IMR-90 (cell line): Measurements from ENCODE around the gene SLC30A7. TPM values are rescaled to one million over a fixed set of nuclear protein-coding genes. Genes with fewer than 3 reads are reported as not detected.

Experiments used
- ATAC-seq: fragments of 200-7000 bp; cut with Tn5 transposase; 2 replicates; pipeline ENCODE4 v1.9.1; 2020; ENCODE audit warnings: low read depth, mild to moderate bottlenecking, moderate library complexity
- BruUV-seq: library from RNA; stranded (reverse); fragments of 400-500 nt; replicated peaks from 2 replicates; lab custom pipeline; 2021; lab: Mats Ljungman, UMichigan
- CTCF ChIA-PET: fragments of 300-600 bp; formaldehyde crosslinking; extraction: SDS; loops from one replicate; lab custom pipeline; 2021; ENCODE audit warnings: antibody characterized with exemption; lab: Yijun Ruan, JAX
- POLR2A ChIA-PET: fragments of 300-600 bp; sonication (Branson Sonifier 250); formaldehyde crosslinking; loops from one replicate; lab custom pipeline; 2022; ENCODE audit warnings: antibody characterized with exemption; ENCODE audit not compliant: unreplicated experiment; lab: Charles Lee
- DNase-seq: peaks from one replicate; pipeline ENCODE4 v3.0.0; 2013
- H2AFZ ChIP-seq: replicated peaks from 2 replicates; pipeline ENCODE3; 2013; ENCODE audit warnings: low read length, mild to moderate bottlenecking; ENCODE audit not compliant: poor library complexity
- H2AK5ac ChIP-seq: 2 replicates; pipeline ENCODE4 v1.6.1; 2013; ENCODE audit warnings: low read depth, low read length, inconsistent platforms
- H2AK9ac ChIP-seq: replicated peaks from 2 replicates; pipeline ENCODE3; 2013; ENCODE audit warnings: mild to moderate bottlenecking, low read depth, low read length, moderate library complexity; ENCODE audit not compliant: poor library complexity
- H2BK120ac ChIP-seq: 2 replicates; pipeline ENCODE4 v1.6.1; 2013; ENCODE audit warnings: low read depth, low read length, inconsistent platforms
- H2BK15ac ChIP-seq: 3 replicates; pipeline ENCODE4 v1.6.1; 2013; ENCODE audit warnings: low read depth, low read length, inconsistent platforms
- H2BK20ac ChIP-seq: 2 replicates; pipeline ENCODE4 v1.6.1; 2013; ENCODE audit warnings: low read depth, mild to moderate bottlenecking, inconsistent platforms, low read length, moderate library complexity
- H2BK5ac ChIP-seq: 2 replicates; pipeline ENCODE4 v1.6.1; 2013; ENCODE audit warnings: mild to moderate bottlenecking, low read depth, low read length, inconsistent platforms; ENCODE audit not compliant: poor library complexity, severe bottlenecking
- H3K14ac ChIP-seq: replicated peaks from 2 replicates; pipeline ENCODE4 v1.6.1; 2013; ENCODE audit warnings: low read depth, low read length, inconsistent platforms
- H3K18ac ChIP-seq: 2 replicates; pipeline ENCODE4 v1.6.1; 2013; ENCODE audit warnings: low read depth, low read length, control low read depth
- H3K23ac ChIP-seq: 2 replicates; pipeline ENCODE4 v1.6.1; 2013; ENCODE audit warnings: low read depth, low read length, inconsistent platforms
- H3K27ac ChIP-seq: 2 replicates; pipeline ENCODE4 v1.5.1; 2013; ENCODE audit warnings: mild to moderate bottlenecking, control low read depth, low read length; ENCODE audit not compliant: insufficient read depth
- H3K27me3 ChIP-seq: 2 replicates; pipeline ENCODE4 v1.6.1; 2013; ENCODE audit warnings: low read length; ENCODE audit not compliant: control insufficient read depth, insufficient read depth
- H3K36me3 ChIP-seq: 2 replicates; pipeline ENCODE4 v1.6.1; 2013; ENCODE audit warnings: low read length, mixed read lengths; ENCODE audit not compliant: control insufficient read depth, insufficient read depth
- H3K4ac ChIP-seq: 2 replicates; pipeline ENCODE4 v1.6.1; 2013; ENCODE audit warnings: low read depth, low read length, inconsistent platforms
- H3K4me1 ChIP-seq: 2 replicates; pipeline ENCODE4 v1.6.1; 2013; ENCODE audit warnings: low read length, mixed read lengths; ENCODE audit not compliant: control insufficient read depth, insufficient read depth
- H3K4me2 ChIP-seq: 2 replicates; pipeline ENCODE4 v1.6.1; 2013; ENCODE audit warnings: low read depth, mild to moderate bottlenecking, control low read depth, low read length, moderate library complexity
- H3K4me3 ChIP-seq: 2 replicates; pipeline ENCODE4 v1.5.1; 2013; ENCODE audit warnings: low read depth, mild to moderate bottlenecking, control low read depth, low read length, moderate library complexity; ENCODE audit not compliant: insufficient read depth
- H3K56ac ChIP-seq: 2 replicates; pipeline ENCODE4 v1.6.1; 2013; ENCODE audit warnings: low read length, inconsistent platforms; ENCODE audit not compliant: insufficient read depth; ENCODE audit errors: extremely low read depth
- H3K79me1 ChIP-seq, 2 experiments: 2 replicates each; pipeline ENCODE4 v1.6.1; 2013; ENCODE audit warnings: low read length in 2 of 2, inconsistent platforms in 1 of 2, low read depth in 1 of 2
- H3K9ac ChIP-seq: 2 replicates; pipeline ENCODE4 v1.6.1; 2013; ENCODE audit warnings: low read depth, low read length, control low read depth
- H3K9me1 ChIP-seq: 2 replicates; pipeline ENCODE4 v1.6.1; 2013; ENCODE audit warnings: low read length, inconsistent platforms; ENCODE audit not compliant: insufficient read depth
- H3K9me3 ChIP-seq: 2 replicates; pipeline ENCODE4 v1.6.1; 2013; ENCODE audit warnings: low read length; ENCODE audit not compliant: control insufficient read depth, insufficient read depth
- H4K20me1 ChIP-seq: 2 replicates; pipeline ENCODE4 v1.6.1; 2013; ENCODE audit warnings: low read length, inconsistent platforms; ENCODE audit not compliant: insufficient read depth
- H4K5ac ChIP-seq: 2 replicates; pipeline ENCODE4 v1.6.1; 2013; ENCODE audit warnings: mild to moderate bottlenecking, low read depth, low read length, control low read depth
- H4K8ac ChIP-seq, 2 experiments: 2 replicates each; pipeline ENCODE4 v1.6.1; 2013; ENCODE audit warnings: low read depth in 2 of 2, low read length in 2 of 2, control low read depth in 1 of 2, inconsistent platforms in 1 of 2
- H4K91ac ChIP-seq: 2 replicates; pipeline ENCODE4 v1.6.1; 2013; ENCODE audit warnings: low read depth, low read length, inconsistent platforms; ENCODE audit not compliant: insufficient read depth
- BHLHE40 ChIP-seq: fragments of 150-350 bp; IDR thresholded peaks from 2 replicates; pipeline ENCODE4 v1.6.1; 2016; ENCODE audit warnings: mild to moderate bottlenecking, low read depth, low read length
- CEBPB ChIP-seq: IDR thresholded peaks from 2 replicates; pipeline ENCODE4 v1.6.1; 2012; ENCODE audit warnings: low read depth, low read length, improper control_type of control experiment
- CHD1 ChIP-seq: IDR thresholded peaks from 2 replicates; pipeline ENCODE4 v1.6.1; 2012; ENCODE audit warnings: low read depth, low read length, improper control_type of control experiment
- CTCF ChIP-seq: conservative IDR thresholded peaks from 2 replicates; pipeline ENCODE4 v1.5.1; 2012; ENCODE audit warnings: mild to moderate bottlenecking, low read depth, low read length, improper control_type of control experiment
- FOS ChIP-seq: fragments of 150-350 bp; IDR thresholded peaks from 2 replicates; pipeline ENCODE4 v1.6.1; 2016; ENCODE audit warnings: low read depth, low read length
- MAFK ChIP-seq: IDR thresholded peaks from 2 replicates; pipeline ENCODE4 v1.6.1; 2012; ENCODE audit warnings: low read depth, low read length, improper control_type of control experiment
- MAZ ChIP-seq: IDR thresholded peaks from 2 replicates; pipeline ENCODE4 v1.6.1; 2012; ENCODE audit warnings: low read depth, mild to moderate bottlenecking, low read length, improper control_type of control experiment, moderate library complexity, borderline replicate concordance
- MXI1 ChIP-seq: IDR thresholded peaks from 2 replicates; pipeline ENCODE4 v1.6.1; 2012; ENCODE audit warnings: low read depth, mild to moderate bottlenecking, low read length, moderate library complexity, borderline replicate concordance
- NFE2L2 ChIP-seq: fragments of 150-350 bp; IDR thresholded peaks from 2 replicates; pipeline ENCODE4 v1.6.1; 2016; ENCODE audit warnings: low read depth, mild to moderate bottlenecking, low read length
- POLR2A ChIP-seq: IDR thresholded peaks from 2 replicates; pipeline ENCODE4 v1.6.1; 2012; ENCODE audit warnings: mild to moderate bottlenecking, low read depth, low read length
- RAD21 ChIP-seq: IDR thresholded peaks from 2 replicates; pipeline ENCODE4 v1.6.1; 2012; ENCODE audit warnings: low read length, improper control_type of control experiment
- RCOR1 ChIP-seq: IDR thresholded peaks from 2 replicates; pipeline ENCODE4 v1.6.1; 2012; ENCODE audit warnings: mild to moderate bottlenecking, low read length, improper control_type of control experiment; ENCODE audit not compliant: insufficient replicate concordance
- RFX5 ChIP-seq: IDR thresholded peaks from 2 replicates; pipeline ENCODE4 v1.8.0; 2012; ENCODE audit warnings: low read depth, mild to moderate bottlenecking, low read length, moderate library complexity
- SMC3 ChIP-seq: fragments of 150-350 bp; IDR thresholded peaks from 2 replicates; pipeline ENCODE4 v1.6.1; 2016; ENCODE audit warnings: low read depth, mild to moderate bottlenecking, antibody characterized with exemption, low read length, moderate library complexity
- USF2 ChIP-seq: fragments of 150-350 bp; IDR thresholded peaks from 2 replicates; pipeline ENCODE4 v1.6.1; 2017; ENCODE audit warnings: mild to moderate bottlenecking, antibody characterized with exemption, low read length, low read depth
- WGBS, 2 experiments: methylation state at CpG; one replicate each; pipeline versions ENCODE4 v1.1.5 to v1.1.7; 2013; ENCODE audit warnings: missing lambda C conversion rate in 2 of 2; ENCODE audit not compliant: insufficient read length in 1 of 2; ENCODE audit errors: extremely low coverage in 2 of 2; 5-methylcytosine and 5-hydroxymethylcytosine counted together
- dilution Hi-C: fragments of 300-500 bp; cut with HindIII; formaldehyde crosslinking; loops from one replicate; pipeline ENCODE4 v1.14.3; 2018; ENCODE audit warnings: low sequenced_read_pairs; ENCODE audit not compliant: unreplicated experiment
- in situ Hi-C: fragments of 300-500 bp; cut with MboI; formaldehyde crosslinking; loops from 3 replicates; pipeline ENCODE4 v1.14.3; 2019; ENCODE audit warnings: low sequenced_read_pairs, inconsistent platforms, mixed read lengths
- intact Hi-C: fragments of 100-400 bp; cut with micrococcal nuclease; formaldehyde crosslinking; loops from 2 replicates; pipeline ENCODE4 v1.10.0; 2022
- polyA plus RNA-seq, 3 experiments: library from polyadenylated mRNA; depleted of rRNA; stranded (reverse); fragments of >200 nt; gene quantifications; 2 replicates each; pipeline ENCODE4 v1.2.3, GENCODE V29; 2012; ENCODE audit warnings: low replicate concordance in 1 of 3
- total RNA-seq: library from RNA; depleted of rRNA; stranded (reverse); fragments of >200 nt; gene quantifications from 2 replicates; pipeline ENCODE4 v1.2.3, GENCODE V29; 2012
- TF ChIP-seq, protein P1 (sequence below): fragments of 150-350 bp; IDR thresholded peaks from 2 replicates; pipeline ENCODE4 v1.6.1; 2016; ENCODE audit warnings: low read depth, mild to moderate bottlenecking, low read length, moderate library complexity, borderline replicate concordance

The SLC30A7 gene
- total and polyA plus RNA-seq, 2 of the 4 experiments (the other 2 are of a cell fraction): 8.4 to 60.2 TPM

GRCh38 chr1:100976936-100977335, 81.0 kb downstream of the SLC30A7 start:
- Histone ChIP-seq H3K23ac (no peak overlapping the region; the same call in 1 of the 2 replicates), H3K9ac (no peak overlapping the region), H4K8ac (no peak overlapping the region), H3K4me1 (no peaks in the 10 kb centered on the region), H2BK15ac (no peak overlapping the region), H2AFZ (no peak overlapping the region), H3K4me3 (no peak overlapping the region), H3K56ac (no peak overlapping the region), H4K5ac (no peak overlapping the region), H3K4ac (no peak overlapping the region), H3K36me3 (peaks cover 6% of the 10 kb centered on the region; the same call in 1 of the 2 replicates), H2AK5ac (no peak overlapping the region), H3K27ac (no peak overlapping the region), H2BK20ac (no peak overlapping the region), H4K91ac (no peak overlapping the region), H3K27me3 (no peaks in the 10 kb centered on the region), H3K18ac (no peak overlapping the region), H2BK120ac (no peak overlapping the region), H3K9me1 (no peaks in the 10 kb centered on the region), H2BK5ac (no peak overlapping the region), H3K9me3 (no peaks in the 10 kb centered on the region), H3K79me1 (0 out of 4 replicates have a peak, but pooled peaks cover 0 to 3% of the 10 kb centered on the region in 2 experiments), H3K4me2 (no peak overlapping the region), H3K14ac (no peak overlapping the region), H2AK9ac (no peak overlapping the region), H4K20me1 (no peaks in the 10 kb centered on the region)
- in situ Hi-C loops (no loop called here), intact Hi-C loops (no loop called here), dilution Hi-C loops (no loop called here)
- TSS peak; percentile 8 for BruUV-seq
- ChIA-PET CTCF (no interaction called here), POLR2A (no interaction called here)
- no CpG with 5 or more reads among the region's 1 CpG for WGBS, 2 experiments
- TF ChIP-seq USF2: no peak
- TF ChIP-seq SMC3: no peak
- no peak for TF ChIP-seq MAZ
- no peak for TF ChIP-seq FOS
- no peak for TF ChIP-seq BHLHE40
- no peak for TF ChIP-seq CTCF
- TF ChIP-seq CEBPB: no peak
- no peak for TF ChIP-seq RCOR1
- no peak for TF ChIP-seq MAFK
- TF ChIP-seq CHD1: no peak
- no peak for TF ChIP-seq NFE2L2
- no peak for TF ChIP-seq POLR2A
- TF ChIP-seq MXI1: no peak
- TF ChIP-seq RFX5: no peak
- TF ChIP-seq, protein P1, sequence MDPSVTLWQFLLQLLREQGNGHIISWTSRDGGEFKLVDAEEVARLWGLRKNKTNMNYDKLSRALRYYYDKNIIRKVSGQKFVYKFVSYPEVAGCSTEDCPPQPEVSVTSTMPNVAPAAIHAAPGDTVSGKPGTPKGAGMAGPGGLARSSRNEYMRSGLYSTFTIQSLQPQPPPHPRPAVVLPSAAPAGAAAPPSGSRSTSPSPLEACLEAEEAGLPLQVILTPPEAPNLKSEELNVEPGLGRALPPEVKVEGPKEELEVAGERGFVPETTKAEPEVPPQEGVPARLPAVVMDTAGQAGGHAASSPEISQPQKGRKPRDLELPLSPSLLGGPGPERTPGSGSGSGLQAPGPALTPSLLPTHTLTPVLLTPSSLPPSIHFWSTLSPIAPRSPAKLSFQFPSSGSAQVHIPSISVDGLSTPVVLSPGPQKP: no peak
- no peak for TF ChIP-seq RAD21
- DNase-seq: no peak
- ATAC-seq: no peak
